A673 (cell line): Measurements from ENCODE around the gene RDH16. TPM values are rescaled to one million over a fixed set of nuclear protein-coding genes. Genes with fewer than 3 reads are reported as not detected.

Experiments
- BruUV-seq: library from RNA; stranded (reverse); fragments of 400-500 nt; replicated peaks from 2 replicates; lab custom pipeline; 2021; lab: Mats Ljungman, UMichigan
- CTCF ChIA-PET: fragments of 300-600 bp; sonication (Branson Sonifier 250); formaldehyde crosslinking; loops from one replicate; lab custom pipeline; 2022; ENCODE audit warnings: antibody characterized with exemption; lab: Charles Lee
- POLR2A ChIA-PET: fragments of 300-600 bp; sonication (Branson Sonifier 250); formaldehyde crosslinking; loops from one replicate; lab custom pipeline; 2022; ENCODE audit warnings: antibody characterized with exemption; ENCODE audit not compliant: low non-redundant PET; lab: Charles Lee
- DNase-seq: peaks from one replicate; pipeline ENCODE4 v3.0.0-alpha.2; 2015; ENCODE audit warnings: low spot score
- H3K27ac ChIP-seq: fragments of 200-600 bp; sonication (generic); 2 replicates; pipeline ENCODE4 v1.5.1; 2016; ENCODE audit warnings: mixed run types, low read depth, mild to moderate bottlenecking, mixed read lengths, antibody characterized with exemption, low read length; ENCODE audit not compliant: poor library complexity, severe bottlenecking
- H3K27me3 ChIP-seq: fragments of 200-600 bp; sonication (generic); replicated peaks from 2 replicates; pipeline ENCODE4 v1.6.1; 2017; ENCODE audit warnings: mixed run types, low read depth, mild to moderate bottlenecking, mixed read lengths, antibody characterized with exemption, low read length; ENCODE audit not compliant: insufficient read depth, poor library complexity
- H3K36me3 ChIP-seq: fragments of 200-600 bp; sonication (generic); 2 replicates; pipeline ENCODE4 v1.6.1; 2016; ENCODE audit warnings: mixed run types, mild to moderate bottlenecking, mixed read lengths, antibody characterized with exemption, low read length; ENCODE audit not compliant: insufficient read depth, poor library complexity, severe bottlenecking
- H3K4me1 ChIP-seq: fragments of 200-600 bp; sonication (generic); 2 replicates; pipeline ENCODE4 v1.6.1; 2017; ENCODE audit warnings: mixed run types, mild to moderate bottlenecking, mixed read lengths, antibody characterized with exemption, low read length; ENCODE audit not compliant: insufficient read depth, poor library complexity, severe bottlenecking
- H3K4me3 ChIP-seq: fragments of 200-600 bp; sonication (generic); 2 replicates; pipeline ENCODE4 v1.5.1; 2016; ENCODE audit warnings: low read depth, mixed run types, mild to moderate bottlenecking, mixed read lengths, low read length; ENCODE audit not compliant: poor library complexity, severe bottlenecking
- H3K9me3 ChIP-seq: fragments of 200-600 bp; sonication (generic); 2 replicates; pipeline ENCODE4 v1.6.1; 2016; ENCODE audit warnings: mixed run types, low read depth, mild to moderate bottlenecking, mixed read lengths, antibody characterized with exemption, low read length; ENCODE audit not compliant: poor library complexity, severe bottlenecking
- CTCF ChIP-seq: fragments of 300-800, 200-600 bp; sonication (generic); conservative IDR thresholded peaks from 2 replicates; pipeline ENCODE4 v1.5.1; 2017; ENCODE audit warnings: low read depth, mild to moderate bottlenecking, antibody characterized with exemption, low read length, moderate library complexity, mixed read lengths
- EZH2 ChIP-seq: fragments of 200-600 bp; sonication (generic); IDR thresholded peaks from 2 replicates; pipeline ENCODE4 v1.6.1; 2017; ENCODE audit warnings: borderline replicate concordance, low read depth, mild to moderate bottlenecking, mixed read lengths, antibody characterized with exemption, low read length; ENCODE audit not compliant: poor library complexity, severe bottlenecking
- intact Hi-C: fragments of 100-400 bp; cut with micrococcal nuclease; formaldehyde crosslinking; loops from one replicate; pipeline ENCODE4 v1.10.0; 2022; ENCODE audit not compliant: unreplicated experiment
- total RNA-seq: library from RNA; stranded (reverse); gene quantifications from 2 replicates; pipeline ENCODE4 v1.2.3, GENCODE V29; 2021

RDH16 gene
- total RNA-seq, 1 experiment from 2014 or later = 0.24 TPM

- no peaks in the 10 kb centered on the region for H3K36me3 ChIP-seq
- CTCF ChIA-PET = no interaction called here
- DNase-seq = no peak
- no peaks in the 10 kb centered on the region for H3K4me1 ChIP-seq
- H3K4me3 ChIP-seq = no peak overlapping the region
- POLR2A ChIA-PET = no interaction called here
- no peaks in the 10 kb centered on the region for H3K27me3 ChIP-seq
- no TSS peak for BruUV-seq
- intact Hi-C loops = no loop called here
- H3K9me3 ChIP-seq = no peaks in the 10 kb centered on the region
- no peak for TF ChIP-seq EZH2
- no peak overlapping the region for H3K27ac ChIP-seq
Observed at GRCh38 chr12:56980941-56981530, 23.6 kb upstream of the RDH16 start.

GRCh38 chr12:56980268-56980667 is 22.9 kb upstream of the RDH16 start:
- no peak overlapping the region for H3K4me3 ChIP-seq
- TF ChIP-seq CTCF = no peak
- no peak for TF ChIP-seq EZH2
- ChIA-PET CTCF (no interaction called here), POLR2A (no interaction called here)
- no peaks in the 10 kb centered on the region for H3K27me3 ChIP-seq
- H3K4me1 ChIP-seq = no peaks in the 10 kb centered on the region
- no peaks in the 10 kb centered on the region for H3K9me3 ChIP-seq
- no peak for DNase-seq
- no peaks in the 10 kb centered on the region for H3K36me3 ChIP-seq
- H3K27ac ChIP-seq = no peak overlapping the region
- intact Hi-C loops = no loop called here
- BruUV-seq = no TSS peak

- H3K36me3 ChIP-seq = no peaks in the 10 kb centered on the region
- no peak for DNase-seq
- intact Hi-C loops = no loop called here
Observed at GRCh38 chr12:56979628-56980027, 22.2 kb upstream of the RDH16 start.

More at GRCh38 chr12:56979628-56980027, 22.2 kb upstream of the RDH16 start:
- Histone ChIP-seq H3K27ac (no peak overlapping the region), H3K4me1 (no peaks in the 10 kb centered on the region), H3K27me3 (no peaks in the 10 kb centered on the region), H3K9me3 (no peaks in the 10 kb centered on the region), H3K4me3 (no peak overlapping the region)
- ChIA-PET CTCF (no interaction called here), POLR2A (no interaction called here)
- TF ChIP-seq CTCF (no peak), EZH2 (no peak)
- no TSS peak for BruUV-seq
